Body of pancreas (tissue), 4 donors: ENCODE results near the gene BRD3. TPM values are rescaled to one million over a fixed set of nuclear protein-coding genes. Genes with fewer than 3 reads are reported as not detected.

Experiments
- ATAC-seq: fragments of 150-250 bp; one replicate; pipeline ENCODE4 v1.9.1; 2016
- DNase-seq, 4 donors: peaks; one replicate each; pipeline ENCODE4 v3.0.0-alpha.2; 2019
- H3K27ac ChIP-seq, 4 donors: fragments of 200-600 bp; sonication (generic); 1 replicate in 3 of 4; 2 replicates in 1 of 4; pipeline versions ENCODE4 v1.5.1 to v1.6.1; 2016 to 2019; ENCODE audit warnings: mild to moderate bottlenecking in 1 of 4, mixed read lengths in 1 of 4, moderate library complexity in 1 of 4
- H3K27me3 ChIP-seq, 2 donors: fragments of 200-600 bp; sonication (generic); one replicate each; pipeline ENCODE4 v1.6.0; 2016; ENCODE audit warnings: mild to moderate bottlenecking in 1 of 2
- H3K36me3 ChIP-seq, 2 donors: fragments of 200-600 bp; sonication (generic); replicated peaks in 1 of 2; 2 replicates each; pipeline ENCODE4 v1.5.1; 2016; ENCODE audit warnings: low read depth in 2 of 2; ENCODE audit not compliant: insufficient read depth in 1 of 2
- H3K4me1 ChIP-seq: fragments of 200-600 bp; sonication (generic); one replicate; pipeline ENCODE4 v1.6.0; 2016
- H3K4me3 ChIP-seq, 2 donors: fragments of 200-600 bp; sonication (generic); 1 replicate in 1 of 2; 2 replicates in 1 of 2; pipeline ENCODE4 v1.5.1; 2016 to 2019
- H3K9me3 ChIP-seq, 3 donors: fragments of 200-600 bp; sonication (generic); 1 replicate in 2 of 3; 2 replicates in 1 of 3; pipeline ENCODE4 v1.5.1; 2016
- CTCF ChIP-seq, 7 experiments: fragments of 450-650 bp in 4 of 7; fragments of 200-600 bp in 3 of 7; sonication (generic) in 3 of 7; IDR thresholded peaks; one replicate each; pipeline ENCODE4 v1.5.1; 2016 to 2019; ENCODE audit warnings: antibody characterized with exemption in 7 of 7
- POLR2A ChIP-seq, 3 donors: fragments of 450-650 bp; IDR thresholded peaks; one replicate each; pipeline ENCODE4 v1.6.1; 2016; ENCODE audit warnings: antibody characterized with exemption in 3 of 3, mild to moderate bottlenecking in 2 of 3
- WGBS, 2 donors: methylation state at CpG; one replicate each; pipeline ENCODE4 v1.1.5; 2017; 5-methylcytosine and 5-hydroxymethylcytosine counted together
- intact Hi-C: fragments of 100-400 bp; cut with DNase I; formaldehyde crosslinking; loops from one replicate; pipeline ENCODE4 v1.15.1; 2023
- total RNA-seq, 2 donors: library from RNA; depleted of rRNA; stranded (reverse); fragments of >200 nt; gene quantifications; one replicate each; pipeline ENCODE4 v1.1.0, GENCODE V29; 2016

BRD3 gene
- total RNA-seq, 2 donors from 2014 or later: 12.2 to 27.4 TPM

- Histone ChIP-seq H3K36me3 (no peaks in the 10 kb centered on the region), H3K4me1 (peaks cover 68% of the 10 kb centered on the region), H3K27ac (no peak overlapping the region), H3K27me3 (no peaks in the 10 kb centered on the region), H3K9me3 (no peaks in the 10 kb centered on the region), H3K4me3 (no peak overlapping the region)
- intact Hi-C loops: no loop called here
- no peak for DNase-seq
- ATAC-seq: no peak
- WGBS, 2 donors: 92 to 95% methylated on average over 16 to 29 of the region's 29 CpGs
- TF ChIP-seq CTCF (IDR thresholded peaks at IDR 0.05): no peak
- TF ChIP-seq POLR2A (IDR thresholded peaks at IDR 0.05): no peak
Observed at GRCh38 chr9:134063571-134064450, 4.0 kb downstream of the BRD3 start.

GRCh38 chr9:134063088-134063570, 4.7 kb downstream of the BRD3 start:
- Histone ChIP-seq H3K36me3 (no peaks in the 10 kb centered on the region), H3K4me1 (peaks cover 74% of the 10 kb centered on the region), H3K27me3 (no peaks in the 10 kb centered on the region), H3K27ac (no peak overlapping the region), H3K9me3 (no peaks in the 10 kb centered on the region), H3K4me3 (no peak overlapping the region)
- 80 to 97% methylated on average over 5 to 15 of the region's 15 CpGs for WGBS, 2 donors
- ATAC-seq: no peak
- no peak for DNase-seq
- no peak for TF ChIP-seq POLR2A (IDR thresholded peaks at IDR 0.05)
- TF ChIP-seq CTCF (IDR thresholded peaks at IDR 0.05): no peak
- intact Hi-C loops: no loop called here

GRCh38 chr9:134062461-134063087, 5.3 kb downstream of the BRD3 start:
- ATAC-seq: no peak
- Histone ChIP-seq H3K27ac (peak overlapping the region in 1 of 4 donors; percentile 4), H3K27me3 (no peaks in the 10 kb centered on the region), H3K36me3 (no peaks in the 10 kb centered on the region), H3K9me3 (no peaks in the 10 kb centered on the region), H3K4me1 (peaks cover 79% of the 10 kb centered on the region), H3K4me3 (no peak overlapping the region)
- TF ChIP-seq CTCF (IDR thresholded peaks at IDR 0.05) (no peak), POLR2A (IDR thresholded peaks at IDR 0.05) (no peak)
- intact Hi-C loops: no loop called here
- no peak for DNase-seq
- 59 to 94% methylated on average over 12 to 21 of the region's 22 CpGs for WGBS, 2 donors

GRCh38 chr9:134061688-134062371, 6.0 kb downstream of the BRD3 start:
- DNase-seq (peak in 2 of 4 donors; percentile 13 to 56), ATAC-seq (no peak)
- 58 to 93% methylated on average over 3 to 21 of the region's 22 CpGs for WGBS, 2 donors
- H3K4me3 ChIP-seq: no peak overlapping the region
- H3K27me3 ChIP-seq: no peaks in the 10 kb centered on the region
- H3K9me3 ChIP-seq: no peaks in the 10 kb centered on the region
- intact Hi-C loops: no loop called here
- TF ChIP-seq CTCF (IDR thresholded peaks at IDR 0.05): no peak
- TF ChIP-seq POLR2A (IDR thresholded peaks at IDR 0.05): no peak
- no peaks in the 10 kb centered on the region for H3K36me3 ChIP-seq
- H3K4me1 ChIP-seq: peaks cover 87% of the 10 kb centered on the region
- H3K27ac ChIP-seq: peak overlapping the region in 2 of 4 donors; percentile 4 to 34
